Glutamatergic neuron (in vitro differentiated cells): ENCODE results near the gene GNL3. TPM values are rescaled to one million over a fixed set of nuclear protein-coding genes. Genes with fewer than 3 reads are reported as not detected.

Source experiments
- DNase-seq: peaks from one replicate; pipeline ENCODE4 v3.0.0; 2022
- H3K27ac Mint-ChIP-seq: one replicate; pipeline ENCODE4 v1.8.0; 2020; ENCODE audit warnings: mild to moderate bottlenecking, mixed read lengths, inconsistent platforms; ENCODE audit not compliant: unreplicated experiment
- H3K27me3 Mint-ChIP-seq: one replicate; pipeline ENCODE4 v1.8.0; 2020; ENCODE audit warnings: mild to moderate bottlenecking, moderate library complexity, mixed read lengths, inconsistent platforms; ENCODE audit not compliant: unreplicated experiment
- H3K36me3 Mint-ChIP-seq: one replicate; pipeline ENCODE4 v1.8.0; 2020; ENCODE audit warnings: mild to moderate bottlenecking, mixed read lengths, inconsistent platforms; ENCODE audit not compliant: unreplicated experiment
- H3K4me1 Mint-ChIP-seq: one replicate; pipeline ENCODE4 v1.8.0; 2020; ENCODE audit warnings: mild to moderate bottlenecking, low read depth, mixed read lengths, inconsistent platforms; ENCODE audit not compliant: unreplicated experiment
- H3K4me3 Mint-ChIP-seq: one replicate; pipeline ENCODE4 v1.8.0; 2020; ENCODE audit warnings: mild to moderate bottlenecking, mixed read lengths, inconsistent platforms; ENCODE audit not compliant: unreplicated experiment
- H3K9me3 Mint-ChIP-seq: one replicate; pipeline ENCODE4 v1.8.0; 2020; ENCODE audit warnings: mild to moderate bottlenecking, moderate library complexity, mixed read lengths, inconsistent platforms; ENCODE audit not compliant: unreplicated experiment
- CTCF ChIP-seq: fragments of 200-600 bp; sonication (generic); IDR thresholded peaks from one replicate; pipeline ENCODE4 v1.5.0; 2021; ENCODE audit not compliant: partially characterized antibody, unreplicated experiment
- total RNA-seq: library from RNA; stranded (reverse); fragmentation: NEBNext Ultra II Directional; extraction: Animal tissue kit (Norgen Biotek cat#: 25700); gene quantifications from one replicate; pipeline ENCODE4 v1.2.1, GENCODE V29; 2021; ENCODE audit not compliant: unreplicated experiment

The GNL3 gene
- total RNA-seq, 1 donor from 2014 or later, result 75.2 TPM

GRCh38 chr3:52694528-52695189 is 8.8 kb downstream of the GNL3 start:
- Mint-ChIP-seq H3K9me3 (no peaks in the 10 kb centered on the region), H3K4me1 (peaks cover 3% of the 10 kb centered on the region), H3K36me3 (no peaks in the 10 kb centered on the region), H3K27me3 (no peaks in the 10 kb centered on the region), H3K27ac (no peak overlapping the region), H3K4me3 (no peak overlapping the region)
- no peak for DNase-seq
- no peak for TF ChIP-seq CTCF

- H3K27ac Mint-ChIP-seq, result no peak overlapping the region
- no peak for DNase-seq
- no peaks in the 10 kb centered on the region for H3K27me3 Mint-ChIP-seq
- TF ChIP-seq CTCF, result no peak
- H3K9me3 Mint-ChIP-seq, result no peaks in the 10 kb centered on the region
- H3K4me1 Mint-ChIP-seq, result peaks cover 11% of the 10 kb centered on the region
- H3K36me3 Mint-ChIP-seq, result no peaks in the 10 kb centered on the region
- H3K4me3 Mint-ChIP-seq, result no peak overlapping the region
Observed at GRCh38 chr3:52695798-52696671, 10.2 kb downstream of the GNL3 start.

- Mint-ChIP-seq H3K27me3 (no peaks in the 10 kb centered on the region), H3K4me1 (peaks cover 11% of the 10 kb centered on the region), H3K27ac (peak overlapping the region; percentile 34), H3K36me3 (no peaks in the 10 kb centered on the region), H3K9me3 (no peaks in the 10 kb centered on the region), H3K4me3 (no peak overlapping the region)
- no peak for TF ChIP-seq CTCF
- no peak for DNase-seq
Observed at GRCh38 chr3:52696830-52697631, 11.2 kb downstream of the GNL3 start.

- Mint-ChIP-seq H3K4me3 (no peak overlapping the region), H3K36me3 (no peaks in the 10 kb centered on the region), H3K27ac (peak overlapping the region; percentile 34), H3K4me1 (peaks cover 11% of the 10 kb centered on the region), H3K27me3 (no peaks in the 10 kb centered on the region), H3K9me3 (no peaks in the 10 kb centered on the region)
- DNase-seq, result no peak
- no peak for TF ChIP-seq CTCF
Observed at GRCh38 chr3:52697632-52697965, 11.8 kb downstream of the GNL3 start.
